DMS53 treated with DMSO at 0.1 percent for 48 hours (cell line): Measurements from ENCODE around the gene SCN2B.
A peak's percentile ranks its signal among the peaks of the same experiment; 100 is the strongest.

ENCODE experiments used
- DNase-seq: peaks from one replicate; lab custom pipeline; 2025; ENCODE audit not compliant: unreplicated experiment; lab: John Stamatoyannopoulos, UW

Gene SCN2B

GRCh38 chr11:118154641-118155040 is 21.8 kb downstream of the SCN2B start:
- DNase-seq: no peak

- DNase-seq: no peak
These were observed 22.5 kb downstream of the SCN2B start for GRCh38 chr11:118153976-118154375.

GRCh38 chr11:118153516-118153915 is 22.9 kb downstream of the SCN2B start:
- no peak for DNase-seq

- peak; percentile 20 for DNase-seq
These were observed 23.6 kb downstream of the SCN2B start, which contains the start of gene SCN4B for GRCh38 chr11:118152552-118153471. Gene SCN4B (minus strand): TSS chr11:118152823. CDS start chr11:118152673, 150 bp downstream.

GRCh38 chr11:118152020-118152551 is 24.4 kb downstream of the SCN2B start:
- DNase-seq: no peak

- DNase-seq: no peak
These were observed 25.0 kb downstream of the SCN2B start for GRCh38 chr11:118151431-118151830.

- DNase-seq: no peak
These were observed 26.9 kb downstream of the SCN2B start for GRCh38 chr11:118149493-118149892.

- DNase-seq: no peak
These were observed 27.6 kb downstream of the SCN2B start for GRCh38 chr11:118148856-118149255.

- no peak for DNase-seq
These were observed 28.2 kb downstream of the SCN2B start for GRCh38 chr11:118148240-118148639.

- DNase-seq: no peak
These were observed 28.9 kb downstream of the SCN2B start for GRCh38 chr11:118147502-118147901.

GRCh38 chr11:118146554-118146953 is 29.9 kb downstream of the SCN2B start:
- DNase-seq: no peak

- DNase-seq: peak; percentile 85
These were observed 30.9 kb downstream of the SCN2B start for GRCh38 chr11:118145285-118146227.

GRCh38 chr11:118144301-118145268 is 31.9 kb downstream of the SCN2B start:
- DNase-seq: no peak

- DNase-seq: no peak
These were observed 32.7 kb downstream of the SCN2B start for GRCh38 chr11:118143661-118144185.

GRCh38 chr11:118142809-118143208 is 33.6 kb downstream of the SCN2B start:
- DNase-seq: peak; percentile 71

GRCh38 chr11:118142081-118142480 is 34.4 kb downstream of the SCN2B start:
- DNase-seq: no peak

GRCh38 chr11:118139578-118139977 is 36.9 kb downstream of the SCN2B start:
- DNase-seq: no peak

- DNase-seq: no peak
These were observed 37.5 kb downstream of the SCN2B start for GRCh38 chr11:118138839-118139420.

GRCh38 chr11:118136801-118137200 is 39.6 kb downstream of the SCN2B start:
- DNase-seq: no peak
